IPS DF 19.7 (cell line): ENCODE measurements around the gene FAF1.
"Not testable (repeated sequence)": the region's sequence is repeated elsewhere in the genome, so short reads cannot be mapped to it uniquely, and the experiment has no call there.

Experiments
- DNase-seq: peaks from one replicate; pipeline ENCODE4 v3.0.0-alpha.2; 2013; ENCODE audit warnings: low read depth, low spot score

The FAF1 gene

GRCh38 chr1:50910356-50910755, 49.7 kb downstream of the FAF1 start:
- DNase-seq = not testable (repeated sequence)

GRCh38 chr1:50907610-50908009, 52.5 kb downstream of the FAF1 start:
- not testable (repeated sequence) for DNase-seq

GRCh38 chr1:50906050-50906449, 54.0 kb downstream of the FAF1 start:
- DNase-seq = not testable (repeated sequence)

- no peak for DNase-seq
Measured at GRCh38 chr1:50902419-50902818, 57.6 kb downstream of the FAF1 start.

- no peak for DNase-seq
Measured at GRCh38 chr1:50901872-50902271, 58.2 kb downstream of the FAF1 start.

- DNase-seq = no peak
Measured at GRCh38 chr1:50898773-50899172, 61.3 kb downstream of the FAF1 start.

GRCh38 chr1:50894340-50894739, 65.7 kb downstream of the FAF1 start:
- DNase-seq = no peak

- no peak for DNase-seq
Measured at GRCh38 chr1:50893466-50893865, 66.6 kb downstream of the FAF1 start.

- not testable (repeated sequence) for DNase-seq
Measured at GRCh38 chr1:50887555-50887954, 72.5 kb downstream of the FAF1 start.

- no peak for DNase-seq
Measured at GRCh38 chr1:50880373-50880772, 79.7 kb downstream of the FAF1 start.

GRCh38 chr1:50879137-50879536, 80.9 kb downstream of the FAF1 start:
- DNase-seq = no peak

GRCh38 chr1:50878434-50878833, 81.6 kb downstream of the FAF1 start:
- DNase-seq = no peak

GRCh38 chr1:50877641-50878040, 82.4 kb downstream of the FAF1 start:
- no peak for DNase-seq

GRCh38 chr1:50873458-50874187, 86.4 kb downstream of the FAF1 start:
- peak; percentile 61 for DNase-seq

GRCh38 chr1:50864845-50865244, 95.2 kb downstream of the FAF1 start:
- DNase-seq = not testable (repeated sequence)

GRCh38 chr1:50861772-50862171, 98.3 kb downstream of the FAF1 start:
- no peak for DNase-seq

GRCh38 chr1:50860702-50861101, 99.4 kb downstream of the FAF1 start:
- DNase-seq = no peak

- DNase-seq = no peak
Measured at GRCh38 chr1:50860256-50860655, 99.8 kb downstream of the FAF1 start.

- DNase-seq = no peak
Measured at GRCh38 chr1:50859657-50860056, 100.4 kb downstream of the FAF1 start.

GRCh38 chr1:50858761-50859160, 101.3 kb downstream of the FAF1 start:
- no peak for DNase-seq

GRCh38 chr1:50857702-50858101, 102.4 kb downstream of the FAF1 start:
- no peak for DNase-seq

- DNase-seq = no peak
Measured at GRCh38 chr1:50853325-50853724, 106.7 kb downstream of the FAF1 start.

- no peak for DNase-seq
Measured at GRCh38 chr1:50852889-50853288, 107.2 kb downstream of the FAF1 start.

GRCh38 chr1:50851466-50851865, 108.6 kb downstream of the FAF1 start:
- DNase-seq = no peak
